ENCODE data around the gene A2M.

A2M gene

DNA sequence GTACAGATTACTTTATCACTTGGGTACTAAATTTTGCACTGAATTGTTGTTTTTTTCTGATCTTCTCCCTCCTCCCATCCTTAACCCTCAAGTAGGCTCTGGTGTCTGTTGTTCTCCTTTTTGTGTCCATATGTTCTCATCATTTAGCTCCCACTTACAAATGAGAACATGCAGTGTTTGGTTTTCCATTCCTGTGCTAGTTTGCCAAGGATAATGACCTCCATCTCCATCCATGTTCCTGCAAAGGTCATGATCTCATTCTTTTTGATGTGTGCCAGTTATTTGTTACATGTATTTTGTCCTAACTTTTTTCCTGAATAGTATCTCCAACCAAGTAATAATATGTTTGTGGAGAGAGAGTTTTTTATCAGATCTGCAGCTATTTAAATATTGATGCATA, 44.2 kb downstream of the A2M start:
- DNase-seq: no peak

DNA sequence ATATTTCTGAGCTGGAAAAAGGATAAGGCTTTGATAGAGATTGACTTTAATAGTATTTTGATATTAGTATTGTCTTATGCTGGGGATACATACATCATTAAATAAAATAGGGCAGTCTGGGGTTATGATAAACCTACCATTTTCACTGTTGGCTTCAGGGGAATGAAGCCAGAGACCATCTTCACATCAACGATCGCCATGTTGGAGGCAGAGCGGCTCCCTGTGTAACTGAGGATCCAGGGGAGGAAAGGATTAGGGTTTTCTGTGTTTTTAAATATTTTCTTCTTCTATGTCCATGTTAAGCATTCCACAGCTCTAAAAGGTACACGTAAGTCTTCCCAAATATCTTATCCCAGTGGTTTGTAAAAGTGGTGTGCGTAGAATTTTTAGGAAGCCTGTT, 45.4 kb downstream of the A2M start:
- DNase-seq: no peak

DNA sequence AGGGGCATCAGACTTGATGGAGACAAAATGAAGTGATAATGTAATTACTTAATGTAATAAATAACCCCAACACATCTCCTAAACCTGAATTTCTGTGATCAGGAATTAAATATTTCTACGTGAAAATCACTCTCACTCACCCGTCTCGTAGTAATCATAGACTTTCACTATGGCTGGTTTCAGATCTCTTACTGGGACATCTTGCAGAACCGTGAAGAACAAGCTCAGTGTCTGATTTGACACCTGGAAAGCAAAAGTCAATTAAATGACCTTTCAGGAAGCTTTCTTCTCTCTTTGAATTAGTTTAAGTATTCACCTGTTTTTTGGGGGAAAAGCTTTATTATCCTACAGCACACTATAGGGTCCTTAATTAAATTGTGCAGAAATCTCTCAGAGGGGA, 47.1 kb downstream of the A2M start:
- no peak for DNase-seq

DNA sequence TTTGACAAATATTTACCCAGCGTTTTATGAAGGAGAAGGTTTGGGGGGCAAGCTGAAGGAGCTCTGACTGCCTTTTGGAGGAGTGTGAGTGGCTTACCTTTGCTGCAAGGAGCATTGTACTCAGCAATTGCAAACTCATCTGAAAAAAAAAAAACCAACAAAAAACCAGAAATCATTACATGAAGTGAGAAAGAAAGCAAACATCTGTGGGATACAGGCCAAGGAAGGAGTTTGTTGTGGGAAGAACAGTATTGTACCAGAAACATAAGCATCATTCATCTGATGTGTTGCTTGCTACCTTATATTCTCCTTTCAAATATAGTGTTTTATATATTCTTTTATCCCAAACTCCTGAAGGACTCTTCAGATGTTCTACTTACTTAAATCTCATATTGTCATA, 47.6 kb downstream of the A2M start:
- DNase-seq: no peak

DNA sequence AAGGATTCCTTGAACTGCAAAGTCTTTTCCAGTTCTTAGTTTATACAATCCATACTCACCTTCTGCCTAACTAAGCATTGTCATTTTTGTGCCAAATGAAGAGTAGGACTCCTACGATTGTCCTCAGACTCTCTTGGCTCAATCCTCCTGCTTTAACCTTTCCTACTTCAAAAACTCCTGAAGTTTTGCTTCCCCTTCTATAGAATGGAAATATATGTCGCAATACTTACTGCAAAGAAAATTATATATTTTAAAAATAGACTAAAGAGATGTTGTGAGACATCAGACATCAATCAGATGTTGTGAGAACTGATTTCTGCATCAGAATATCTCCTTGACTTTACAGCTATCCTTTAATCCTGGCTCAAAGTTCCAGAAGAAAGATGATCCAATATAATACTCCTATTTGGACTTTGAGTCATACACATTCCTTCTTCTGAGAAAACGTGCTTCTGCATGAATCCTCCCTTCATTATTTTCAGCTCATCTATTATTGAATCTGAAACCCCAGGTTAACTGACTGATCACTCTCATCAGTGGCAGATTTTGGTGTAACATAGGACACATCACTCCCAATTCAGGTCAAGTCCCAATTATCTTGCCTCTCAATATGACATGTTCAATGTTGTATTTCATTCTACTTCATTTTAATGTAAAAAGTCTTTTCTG, 48.8 kb downstream of the A2M start:
- DNase-seq: peak; percentile 8

DNA sequence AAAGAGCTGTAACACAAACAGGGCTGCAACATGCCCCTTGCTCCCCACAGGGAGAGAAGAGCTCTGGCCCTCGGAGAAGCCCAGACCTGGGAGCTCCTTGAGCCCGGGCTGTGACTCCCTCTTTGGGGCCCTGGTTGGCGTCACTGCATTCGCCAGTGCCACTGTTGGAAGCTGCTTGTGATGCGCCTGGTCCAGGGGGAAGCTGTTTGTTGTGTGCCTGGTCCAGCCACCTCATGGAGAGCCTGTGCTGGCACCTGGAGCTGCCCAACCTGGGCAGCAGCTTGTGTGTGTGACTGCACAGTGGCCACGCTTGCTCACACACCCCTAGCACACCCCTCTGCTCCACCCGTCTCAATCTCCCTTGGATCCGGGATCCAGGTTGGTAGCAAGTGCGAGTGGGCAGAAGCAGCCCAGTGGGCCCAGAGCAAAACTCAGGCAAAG, 49.5 kb downstream of the A2M start:
- DNase-seq: no peak

DNA sequence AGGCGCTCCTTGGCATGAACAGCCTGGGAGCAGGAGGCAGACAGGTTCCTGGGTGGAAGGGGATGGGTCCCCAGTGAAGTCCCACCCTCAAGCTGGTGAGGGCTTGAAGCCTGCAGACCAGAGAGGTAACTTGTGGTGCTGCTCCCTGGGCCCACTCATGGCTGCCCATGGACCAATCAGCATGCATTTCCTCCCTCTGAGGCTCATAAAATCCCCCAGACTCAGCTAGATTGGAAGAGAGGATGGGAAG, 50.2 kb downstream of the A2M start:
- no peak for DNase-seq

DNA sequence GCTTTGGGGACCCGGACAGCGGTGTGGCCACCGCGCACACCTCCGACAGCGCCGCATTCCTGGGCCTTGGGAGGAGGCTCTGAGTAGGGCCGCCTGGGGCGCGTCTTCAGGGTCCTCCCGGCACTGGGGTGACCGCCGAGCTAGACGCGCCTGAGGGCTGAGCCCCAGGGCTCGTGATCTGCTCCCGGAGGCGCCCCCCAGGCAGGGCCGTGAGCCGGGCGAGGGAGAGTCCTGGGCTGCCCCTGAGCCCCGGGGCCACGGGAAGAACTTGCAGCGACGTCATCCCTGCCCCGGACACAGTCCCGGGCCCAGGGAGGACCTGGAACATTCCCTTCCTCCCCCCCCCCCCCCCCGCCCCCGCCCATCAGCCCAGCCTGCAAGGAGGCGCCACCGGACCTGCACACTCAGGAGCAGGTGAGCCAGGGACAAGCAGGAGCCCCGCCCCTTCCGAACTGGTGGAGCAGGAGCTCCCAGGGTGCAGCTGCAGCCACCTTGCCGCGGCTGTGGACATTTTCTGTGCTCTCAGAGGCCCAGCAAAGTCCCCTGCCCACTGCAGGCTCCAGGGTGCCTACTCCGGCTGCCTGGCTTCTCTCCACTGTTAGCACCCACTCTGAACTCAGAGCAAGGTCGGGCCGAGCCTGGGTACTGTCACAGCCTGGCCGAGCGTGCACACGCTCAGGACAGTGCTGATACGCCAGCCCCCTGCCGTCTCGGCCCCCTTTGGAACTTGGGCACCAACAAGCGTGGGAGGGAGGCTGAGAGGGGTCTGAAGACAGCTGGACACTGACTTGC, 50.7 kb downstream of the A2M start:
- no peak for DNase-seq

DNA sequence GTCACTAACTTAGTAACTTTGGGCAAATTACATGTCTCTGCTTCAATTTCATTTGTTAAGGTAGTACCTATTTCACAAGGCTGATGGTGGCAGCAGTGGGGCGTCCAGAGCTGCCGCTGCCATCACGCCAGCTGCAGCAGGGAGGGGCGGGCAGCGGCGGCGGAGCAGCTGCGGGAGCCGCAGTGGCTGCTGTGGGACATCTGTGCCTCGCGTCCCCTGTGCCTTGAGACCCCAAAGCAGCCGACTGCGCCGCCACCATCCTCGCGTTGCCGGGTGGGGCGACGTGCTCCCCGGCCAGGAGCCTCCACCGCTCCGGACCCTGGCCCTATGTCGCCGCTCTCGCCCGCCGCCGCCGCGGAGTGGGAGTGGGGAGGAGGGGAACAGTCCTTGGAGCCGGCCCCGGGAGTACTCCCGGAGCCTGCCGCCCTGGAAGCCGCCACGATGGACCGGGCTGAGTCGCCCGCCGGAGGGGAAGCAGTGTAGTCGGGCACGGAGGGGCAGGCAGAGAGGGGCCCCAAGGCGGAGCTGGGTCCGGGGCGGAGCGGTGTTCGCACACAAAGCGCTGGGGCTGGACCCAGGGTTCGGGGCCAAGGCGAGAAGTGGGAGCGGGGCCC, 51.4 kb downstream of the A2M start:
- DNase-seq: peak; percentile 55

DNA sequence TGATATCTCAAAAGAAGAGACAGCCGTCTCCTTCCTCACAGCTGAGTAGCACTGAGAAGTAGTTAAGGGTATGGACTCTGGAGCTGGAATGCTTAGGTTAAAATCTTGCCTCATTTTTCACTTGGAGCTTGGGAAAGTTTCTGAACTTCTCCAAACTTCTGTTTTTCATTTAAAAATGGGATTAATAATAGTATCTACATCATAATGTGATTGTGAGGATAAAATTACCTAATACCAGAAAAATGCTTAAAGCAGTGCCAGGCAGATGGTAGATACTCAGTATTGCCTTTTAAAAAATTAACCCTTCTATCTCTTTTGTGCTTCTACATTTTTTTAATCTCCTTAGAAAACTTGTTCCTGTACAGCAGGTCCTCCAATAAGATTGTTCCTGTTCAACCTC, 63.1 kb downstream of the A2M start:
- no peak for DNase-seq

DNA sequence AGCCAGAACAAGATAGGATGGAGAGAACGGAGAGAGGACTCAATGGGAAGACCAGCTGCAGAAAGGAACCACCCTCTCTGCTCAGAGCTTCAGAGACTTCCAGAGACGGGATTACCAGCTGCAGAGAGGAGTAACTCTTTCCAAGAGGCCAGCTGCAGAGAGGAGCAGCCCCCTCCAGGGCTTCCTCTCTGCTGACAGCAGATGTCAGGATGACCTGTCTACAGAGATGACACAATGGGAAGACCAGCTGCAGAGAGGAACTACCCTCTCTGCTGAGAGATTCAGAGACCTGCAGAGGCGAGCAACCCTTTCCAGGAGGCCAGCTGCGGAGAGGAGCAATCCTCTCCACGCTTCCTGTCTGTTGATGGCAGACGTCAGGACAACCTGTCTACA, 64.6 kb downstream of the A2M start:
- peak; percentile 68 for DNase-seq

DNA sequence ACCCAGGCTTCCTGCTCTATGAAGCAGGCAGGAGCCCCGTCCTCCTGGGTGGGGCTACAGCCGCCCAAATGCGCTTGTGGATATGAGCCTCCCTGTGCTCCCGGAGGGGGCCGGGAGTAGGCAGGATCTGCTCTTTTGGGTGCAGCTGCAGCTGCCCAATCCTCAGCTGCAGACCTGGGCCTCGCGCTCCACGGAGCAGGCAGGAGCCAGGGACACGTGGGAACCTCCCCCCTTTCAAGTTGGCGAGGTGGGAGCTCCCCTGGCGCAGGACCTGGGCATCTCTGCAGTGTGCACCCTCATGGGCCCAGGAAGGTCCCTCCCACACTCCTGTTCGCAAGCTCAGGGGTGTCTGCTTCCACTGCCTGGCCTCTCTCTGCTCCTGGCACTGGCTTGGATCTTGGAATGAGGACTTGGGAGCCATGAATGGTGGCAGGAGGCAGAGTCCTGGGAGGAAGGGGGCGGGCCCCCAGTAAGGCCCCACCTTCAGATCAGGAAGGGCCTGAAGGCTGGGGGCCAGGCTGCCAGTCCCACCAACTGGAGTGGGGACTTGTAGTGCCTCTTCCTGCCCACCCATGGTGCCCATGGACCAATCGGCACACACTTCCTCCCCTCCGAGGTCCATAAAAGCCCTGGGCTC, 65.1 kb downstream of the A2M start:
- no peak for DNase-seq

DNA sequence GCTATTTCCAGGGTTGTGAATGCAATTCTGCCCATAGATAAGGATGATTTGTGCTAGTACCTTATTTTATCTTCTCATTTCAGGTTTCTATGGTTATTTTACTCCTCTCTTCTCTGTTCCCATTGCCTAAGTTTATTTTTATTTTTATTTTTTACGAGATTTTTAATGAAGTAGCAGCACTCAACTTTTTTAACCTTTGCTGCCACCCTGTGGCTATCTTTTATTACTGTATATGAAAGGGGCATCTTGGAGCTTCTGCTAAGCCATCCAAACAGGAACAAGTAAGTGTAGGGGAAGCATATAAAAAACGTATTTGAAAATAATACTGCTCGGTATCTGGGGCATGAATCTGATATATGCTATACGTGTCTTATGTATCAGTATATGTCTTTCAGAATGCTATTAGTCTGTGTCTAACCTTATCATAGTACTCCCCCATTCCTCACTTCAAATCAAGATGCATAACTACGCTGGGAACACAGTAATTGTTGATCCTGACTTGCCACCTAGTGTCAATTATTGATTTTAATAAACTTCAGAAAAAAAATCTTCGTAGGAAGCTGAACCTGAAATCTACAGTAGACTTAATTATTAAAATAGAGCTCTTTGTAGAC, 66.1 kb downstream of the A2M start:
- peak; percentile 41 for DNase-seq

DNA sequence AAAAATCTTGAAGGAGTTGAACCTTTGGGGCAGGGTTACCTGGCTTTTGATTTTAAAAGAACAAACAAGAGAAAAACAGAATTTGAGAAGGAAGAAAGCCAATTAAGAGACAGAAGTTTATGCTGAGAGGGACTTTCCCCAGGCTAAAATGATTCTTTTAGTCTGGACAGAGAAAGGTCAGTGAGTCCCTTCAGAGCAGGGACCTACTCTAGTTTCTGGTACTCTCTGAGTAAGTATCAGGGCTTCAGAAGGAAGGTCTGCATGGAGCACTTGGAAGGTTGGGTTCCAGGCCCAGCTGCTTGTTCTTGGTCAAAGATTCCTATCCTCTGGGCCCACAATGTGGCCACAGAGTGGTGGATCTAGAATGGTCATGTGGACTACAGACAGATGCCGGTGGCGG, 66.8 kb downstream of the A2M start:
- DNase-seq: no peak

DNA sequence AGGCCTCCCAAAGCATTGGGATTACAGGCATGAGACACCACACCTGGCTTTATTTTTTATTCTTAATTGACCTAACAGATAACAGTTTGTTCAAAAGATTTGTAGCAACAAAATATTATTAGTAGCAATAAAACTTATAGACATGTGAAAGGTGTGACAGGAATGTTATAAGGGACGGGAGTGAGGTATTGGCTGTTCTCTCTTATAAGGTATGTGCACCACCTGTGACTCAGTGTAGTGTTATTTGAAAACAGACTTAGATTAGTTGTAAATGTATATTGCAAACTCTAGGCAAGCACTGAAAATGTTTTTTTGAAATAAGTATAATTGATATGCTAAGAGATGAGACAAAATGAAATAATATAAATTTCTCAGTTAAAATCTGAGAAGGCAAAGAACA, 68.6 kb downstream of the A2M start:
- no peak for DNase-seq

DNA sequence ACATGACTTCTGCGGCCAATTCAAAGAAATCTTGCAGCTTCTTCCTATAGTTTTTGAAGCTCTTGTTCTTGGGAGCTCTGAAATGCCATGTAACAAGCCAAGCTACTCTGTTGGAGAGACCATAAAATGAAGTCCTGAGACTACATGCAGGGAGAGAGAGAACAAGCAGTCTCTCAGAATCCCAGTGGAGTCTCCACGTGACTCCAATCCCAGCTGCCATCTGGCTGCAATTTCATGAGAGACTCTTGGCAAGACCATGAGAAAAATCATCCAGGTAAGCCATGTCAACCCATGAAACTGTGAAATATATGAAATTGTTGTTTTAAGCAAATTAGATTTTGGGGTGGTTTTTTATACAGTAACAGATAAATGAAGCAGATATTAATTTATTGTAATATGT, 72.0 kb downstream of the A2M start:
- DNase-seq: no peak

DNA sequence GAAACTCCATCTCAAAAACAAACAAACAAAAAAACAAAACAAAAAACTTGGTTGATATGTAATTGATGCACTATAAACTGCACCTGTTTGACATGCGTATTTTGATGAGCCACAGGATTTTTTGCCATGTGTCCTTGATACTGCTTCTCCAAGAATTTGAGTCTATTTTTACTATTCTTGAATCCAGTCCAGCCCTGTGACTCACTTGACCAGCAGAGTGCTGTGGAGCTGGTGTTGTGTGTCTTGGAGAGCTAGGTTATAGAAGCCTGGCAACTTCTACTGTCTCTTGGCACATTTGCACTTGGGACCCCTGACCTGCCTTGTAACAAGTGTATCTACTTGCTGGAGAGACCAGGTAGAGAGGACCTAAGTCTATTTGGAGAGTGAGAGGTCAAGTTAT, 74.4 kb downstream of the A2M start:
- DNase-seq: no peak

DNA sequence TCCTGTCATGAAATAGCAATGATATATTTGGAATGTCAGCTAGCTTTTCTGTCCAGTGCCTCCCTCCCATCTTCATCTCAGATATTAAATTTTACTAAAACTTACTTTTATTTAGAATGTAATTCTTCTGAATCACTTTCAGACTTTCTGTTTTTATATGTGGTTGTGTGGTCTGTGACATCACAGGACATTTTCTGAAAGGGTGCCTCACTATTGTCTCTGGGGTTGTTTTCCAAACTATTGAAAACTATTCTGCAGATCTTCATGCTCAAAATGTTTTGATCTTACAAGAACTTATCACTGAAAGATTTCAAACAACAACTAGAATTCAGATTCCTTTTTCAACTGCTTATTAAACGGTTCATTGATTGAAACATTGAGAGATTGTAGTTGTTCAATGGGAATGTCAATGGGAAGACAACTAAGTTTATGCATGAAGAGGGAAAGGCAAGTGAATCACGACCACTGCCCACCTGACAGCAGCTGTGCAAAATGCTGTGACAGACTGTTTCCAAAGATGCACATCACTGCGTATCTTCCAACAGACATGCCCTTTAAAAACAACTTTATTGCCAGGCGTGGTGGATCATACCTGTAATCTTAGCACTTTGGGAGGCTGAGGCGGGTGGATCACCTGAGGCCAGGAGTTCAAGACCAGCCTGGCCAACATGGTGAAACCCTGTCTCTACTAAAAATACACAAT, 75.1 kb downstream of the A2M start:
- no peak for DNase-seq

DNA sequence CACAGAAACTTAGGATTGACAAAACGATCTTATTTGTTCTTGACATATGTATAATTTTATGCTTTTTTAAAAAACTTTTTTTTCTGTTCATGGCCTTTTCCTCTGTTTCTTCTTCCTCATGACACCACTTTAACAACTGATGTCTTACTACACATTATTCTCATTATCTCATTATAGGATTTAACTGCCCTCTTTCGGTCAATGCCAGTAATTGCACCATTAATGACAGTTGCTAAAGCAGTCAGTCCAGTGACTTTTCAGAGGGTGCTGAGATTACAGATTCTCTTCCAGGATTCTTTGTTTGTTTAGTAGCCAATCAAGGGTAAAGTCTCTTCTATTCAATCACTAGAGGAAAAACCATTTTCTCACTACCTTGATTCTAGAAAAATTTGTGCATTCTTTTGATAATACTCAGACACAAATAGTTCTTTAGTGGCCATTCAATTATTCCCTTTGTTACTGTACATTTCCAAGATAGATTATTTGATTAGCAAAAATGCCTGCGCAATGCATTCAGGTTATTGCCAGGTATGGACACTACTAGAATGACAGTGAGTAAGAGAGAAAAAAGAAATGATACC, 76.2 kb downstream of the A2M start:
- DNase-seq: peak; percentile 57

DNA sequence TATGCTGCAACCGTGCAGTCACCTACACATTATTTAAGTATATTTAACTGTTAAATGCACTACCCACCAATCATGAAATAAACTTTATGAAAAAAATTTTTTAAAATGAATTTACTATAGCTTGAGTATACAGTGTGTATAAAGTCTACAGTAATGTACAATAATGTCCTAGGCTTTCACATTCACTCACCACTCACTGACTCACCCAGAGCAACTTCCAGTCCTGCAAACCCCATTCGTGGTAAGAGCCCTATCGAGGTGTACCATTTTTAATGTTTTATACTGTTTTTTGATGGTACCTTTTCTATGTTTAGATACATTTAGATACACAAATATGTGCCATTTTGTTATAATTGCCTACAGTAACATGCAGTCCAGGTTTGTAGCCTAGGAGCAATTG, 78.3 kb downstream of the A2M start:
- no peak for DNase-seq

DNA sequence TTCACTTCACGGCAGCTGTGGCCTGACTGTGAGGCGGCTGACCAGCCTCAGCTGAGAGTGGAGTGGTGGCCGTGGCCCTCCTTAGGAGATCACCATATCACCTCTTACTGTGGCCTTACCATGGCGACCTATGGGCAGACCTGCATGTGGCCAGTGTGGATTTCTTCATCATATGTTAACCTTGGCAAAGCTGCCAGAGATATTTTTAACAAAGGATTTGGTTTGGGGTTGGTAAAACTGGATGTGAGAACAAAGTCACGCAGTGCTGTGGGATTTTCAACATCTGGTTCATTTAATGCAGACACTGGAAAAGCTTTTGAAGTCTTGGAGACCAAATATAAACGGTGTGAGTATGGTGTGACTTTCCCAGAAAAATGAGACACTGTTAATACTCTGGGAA, 79.5 kb downstream of the A2M start:
- peak; percentile 25 for DNase-seq

DNA sequence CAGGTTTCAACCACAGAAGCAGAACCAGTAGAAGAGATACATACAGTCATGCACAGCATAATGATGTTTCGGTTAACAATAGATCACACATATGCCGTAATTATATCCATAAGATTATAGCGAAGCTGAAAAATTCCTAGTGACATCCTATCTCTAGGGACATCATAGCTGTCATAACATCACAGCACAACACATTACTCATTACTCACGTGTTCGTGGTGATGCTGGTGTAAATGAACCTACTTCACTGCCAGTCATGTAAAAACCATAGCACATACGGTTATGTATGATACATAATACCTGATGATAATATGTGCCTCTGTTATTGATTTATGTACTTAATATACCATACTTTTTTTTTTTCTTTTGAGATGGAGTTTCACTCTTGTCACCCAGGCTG, 81.6 kb downstream of the A2M start:
- no peak for DNase-seq

Data from MV-4-11 (cell line).